ENCODE data around the gene WNT7A.

WNT7A gene

GRCh38 chr3:13843351-13843750, 36.5 kb downstream of the WNT7A start:
- Histone ChIP-seq H3K9ac (ENCODE audit: low read length) (no peak overlapping the region), H3K79me2 (ENCODE audit: control insufficient read depth, insufficient read depth, low read length, poor library complexity) (no peaks in the 10 kb centered on the region), H3K9me3 (ENCODE audit: insufficient read depth, low read depth, low read length) (no peaks in the 10 kb centered on the region), H2AK5ac (ENCODE audit: low read length) (no peak overlapping the region), H3K18ac (ENCODE audit: low read length) (no peak overlapping the region), H3K27me3 (ENCODE audit: insufficient read depth, low read length) (no peaks in the 10 kb centered on the region), H2BK12ac (ENCODE audit: low read length) (no peak overlapping the region), H4K12ac (ENCODE audit: low read depth, low read length) (no peak overlapping the region), H3K4me1 (ENCODE audit: control insufficient read depth in 1 of 2, insufficient read depth in 2 of 2, low read length in 2 of 2) (no peaks in the 10 kb centered on the region), H3K4ac (ENCODE audit: low read depth, low read length) (no peak overlapping the region), H3K27ac (ENCODE audit: low read depth, low read length) (no peak overlapping the region), H2AFZ (ENCODE audit: insufficient read depth, low read length, poor library complexity) (no peak overlapping the region), H2BK5ac (ENCODE audit: low read depth, low read length, poor library complexity) (no peak overlapping the region), H3K23ac (ENCODE audit: low read length) (no peak overlapping the region), H3K36me3 (ENCODE audit: control insufficient read depth in 1 of 2, insufficient read depth in 2 of 2, low read length in 2 of 2) (no peaks in the 10 kb centered on the region), H4K8ac (ENCODE audit: low read depth, low read length) (no peak overlapping the region), H4K91ac (ENCODE audit: low read depth, low read length) (no peak overlapping the region), H3K14ac (ENCODE audit: low read length) (no peak overlapping the region), H3K4me3 (ENCODE audit: low read depth, low read length) (no peak overlapping the region), H3K4me2 (ENCODE audit: low read length) (no peak overlapping the region), H3K79me1 (ENCODE audit: low read length) (no peaks in the 10 kb centered on the region), H2BK120ac (ENCODE audit: insufficient read depth, low read length, poor library complexity) (no peak overlapping the region)
- WGBS (ENCODE audit: extremely low coverage, insufficient coverage, insufficient read length) = no CpG with 5 or more reads among the region's 5 CpGs
- DNase-seq = no peak

- Histone ChIP-seq H3K4me1 (ENCODE audit: control insufficient read depth in 1 of 2, insufficient read depth in 2 of 2, low read length in 2 of 2) (no peaks in the 10 kb centered on the region), H3K27me3 (ENCODE audit: insufficient read depth, low read length) (no peaks in the 10 kb centered on the region), H3K36me3 (ENCODE audit: control insufficient read depth in 1 of 2, insufficient read depth in 2 of 2, low read length in 2 of 2) (no peaks in the 10 kb centered on the region), H3K14ac (ENCODE audit: low read length) (no peak overlapping the region), H3K4ac (ENCODE audit: low read depth, low read length) (no peak overlapping the region), H4K91ac (ENCODE audit: low read depth, low read length) (no peak overlapping the region), H3K23ac (ENCODE audit: low read length) (no peak overlapping the region), H2BK12ac (ENCODE audit: low read length) (no peak overlapping the region), H3K4me3 (ENCODE audit: low read depth, low read length) (no peak overlapping the region), H3K9me3 (ENCODE audit: insufficient read depth, low read depth, low read length) (no peaks in the 10 kb centered on the region), H2BK5ac (ENCODE audit: low read depth, low read length, poor library complexity) (no peak overlapping the region), H4K8ac (ENCODE audit: low read depth, low read length) (no peak overlapping the region), H3K18ac (ENCODE audit: low read length) (no peak overlapping the region), H3K79me1 (ENCODE audit: low read length) (no peaks in the 10 kb centered on the region), H3K27ac (ENCODE audit: low read depth, low read length) (no peak overlapping the region), H2AFZ (ENCODE audit: insufficient read depth, low read length, poor library complexity) (no peak overlapping the region), H3K9ac (ENCODE audit: low read length) (no peak overlapping the region), H4K12ac (ENCODE audit: low read depth, low read length) (no peak overlapping the region), H2BK120ac (ENCODE audit: insufficient read depth, low read length, poor library complexity) (no peak overlapping the region), H3K79me2 (ENCODE audit: control insufficient read depth, insufficient read depth, low read length, poor library complexity) (no peaks in the 10 kb centered on the region), H3K4me2 (ENCODE audit: low read length) (no peak overlapping the region), H2AK5ac (ENCODE audit: low read length) (no peak overlapping the region)
- DNase-seq = peak; percentile 85 to 91
- WGBS (ENCODE audit: extremely low coverage, insufficient coverage, insufficient read length) = no CpG with 5 or more reads among the region's 4 CpGs
Measured at GRCh38 chr3:13842226-13842625, 37.6 kb downstream of the WNT7A start.

- no peak overlapping the region for H2AK5ac ChIP-seq (ENCODE audit: low read length)
- H3K9ac ChIP-seq (ENCODE audit: low read length) = no peak overlapping the region
Measured at GRCh38 chr3:13841826-13842225, 38.0 kb downstream of the WNT7A start.

GRCh38 chr3:13841141-13841540, 38.7 kb downstream of the WNT7A start:
- Histone ChIP-seq H3K9ac (ENCODE audit: low read length) (no peak overlapping the region), H2BK12ac (ENCODE audit: low read length) (no peak overlapping the region), H3K4me1 (ENCODE audit: control insufficient read depth in 1 of 2, insufficient read depth in 2 of 2, low read length in 2 of 2) (no peaks in the 10 kb centered on the region), H2BK120ac (ENCODE audit: insufficient read depth, low read length, poor library complexity) (no peak overlapping the region), H3K9me3 (ENCODE audit: insufficient read depth, low read depth, low read length) (no peaks in the 10 kb centered on the region), H2BK5ac (ENCODE audit: low read depth, low read length, poor library complexity) (no peak overlapping the region), H2AFZ (ENCODE audit: insufficient read depth, low read length, poor library complexity) (no peak overlapping the region), H4K8ac (ENCODE audit: low read depth, low read length) (no peak overlapping the region), H2AK5ac (ENCODE audit: low read length) (no peak overlapping the region), H3K4me2 (ENCODE audit: low read length) (no peak overlapping the region), H3K18ac (ENCODE audit: low read length) (no peak overlapping the region), H3K23ac (ENCODE audit: low read length) (no peak overlapping the region), H3K27me3 (ENCODE audit: insufficient read depth, low read length) (no peaks in the 10 kb centered on the region), H3K79me1 (ENCODE audit: low read length) (no peaks in the 10 kb centered on the region), H4K12ac (ENCODE audit: low read depth, low read length) (no peak overlapping the region), H3K4me3 (ENCODE audit: low read depth, low read length) (no peak overlapping the region), H3K79me2 (ENCODE audit: control insufficient read depth, insufficient read depth, low read length, poor library complexity) (no peaks in the 10 kb centered on the region), H4K91ac (ENCODE audit: low read depth, low read length) (no peak overlapping the region), H3K4ac (ENCODE audit: low read depth, low read length) (no peak overlapping the region), H3K14ac (ENCODE audit: low read length) (no peak overlapping the region), H3K27ac (ENCODE audit: low read depth, low read length) (no peak overlapping the region), H3K36me3 (ENCODE audit: control insufficient read depth in 1 of 2, insufficient read depth in 2 of 2, low read length in 2 of 2) (no peaks in the 10 kb centered on the region)
- whole genome bisulfite sequencing (ENCODE audit: extremely low coverage, insufficient coverage, insufficient read length) = no CpG with 5 or more reads among the region's 8 CpGs
- peak in 1 of 2 donors; percentile 36 for DNase-seq

More at GRCh38 chr3:13841826-13842225, 38.0 kb downstream of the WNT7A start:
- no peak overlapping the region for H4K12ac ChIP-seq (ENCODE audit: low read depth, low read length)
- H3K23ac ChIP-seq (ENCODE audit: low read length) = no peak overlapping the region
- H2BK12ac ChIP-seq (ENCODE audit: low read length) = no peak overlapping the region
- no peak overlapping the region for H3K27ac ChIP-seq (ENCODE audit: low read depth, low read length)
- no peaks in the 10 kb centered on the region for H3K79me1 ChIP-seq (ENCODE audit: low read length)
- no peaks in the 10 kb centered on the region for H3K27me3 ChIP-seq (ENCODE audit: insufficient read depth, low read length)
- H4K91ac ChIP-seq (ENCODE audit: low read depth, low read length) = no peak overlapping the region
- H3K79me2 ChIP-seq (ENCODE audit: control insufficient read depth, insufficient read depth, low read length, poor library complexity) = no peaks in the 10 kb centered on the region
- H3K18ac ChIP-seq (ENCODE audit: low read length) = no peak overlapping the region
- no peaks in the 10 kb centered on the region for H3K4me1 ChIP-seq (ENCODE audit: control insufficient read depth in 1 of 2, insufficient read depth in 2 of 2, low read length in 2 of 2)
- no peak overlapping the region for H3K4ac ChIP-seq (ENCODE audit: low read depth, low read length)
- H3K36me3 ChIP-seq (ENCODE audit: control insufficient read depth in 1 of 2, insufficient read depth in 2 of 2, low read length in 2 of 2) = no peaks in the 10 kb centered on the region
- no peak overlapping the region for H2AFZ ChIP-seq (ENCODE audit: insufficient read depth, low read length, poor library complexity)
- H2BK5ac ChIP-seq (ENCODE audit: low read depth, low read length, poor library complexity) = no peak overlapping the region
- H3K14ac ChIP-seq (ENCODE audit: low read length) = no peak overlapping the region
- no peak overlapping the region for H4K8ac ChIP-seq (ENCODE audit: low read depth, low read length)
- no peaks in the 10 kb centered on the region for H3K9me3 ChIP-seq (ENCODE audit: insufficient read depth, low read depth, low read length)
- no peak overlapping the region for H3K4me2 ChIP-seq (ENCODE audit: low read length)
- H3K4me3 ChIP-seq (ENCODE audit: low read depth, low read length) = no peak overlapping the region
- DNase-seq = no peak
- no CpG with 5 or more reads among the region's 4 CpGs for WGBS (ENCODE audit: extremely low coverage, insufficient coverage, insufficient read length)
- no peak overlapping the region for H2BK120ac ChIP-seq (ENCODE audit: insufficient read depth, low read length, poor library complexity)
